GM23248 (cell line): ENCODE data around the gene GALNT18. TPM values are rescaled to one million over a fixed set of nuclear protein-coding genes. Genes with fewer than 3 reads are reported as not detected.
A peak's percentile ranks its signal among the peaks of the same experiment; 100 is the strongest.

Source experiments
- DNase-seq: peaks from one replicate; pipeline ENCODE4 v3.0.0-alpha.2; 2015
- H2AFZ ChIP-seq: fragments of 200-600 bp; sonication (generic); 2 replicates; pipeline ENCODE4 v1.6.1; 2016; ENCODE audit warnings: antibody characterized with exemption
- H3F3A ChIP-seq: fragments of 200-600 bp; sonication (generic); 2 replicates; pipeline ENCODE4 v1.6.1; 2016; ENCODE audit warnings: mild to moderate bottlenecking, antibody characterized with exemption, mixed run types; ENCODE audit not compliant: insufficient read depth
- H3K27ac ChIP-seq: fragments of 200-600 bp; sonication (generic); 2 replicates; pipeline ENCODE4 v1.5.1; 2016; ENCODE audit warnings: mild to moderate bottlenecking
- H3K27me3 ChIP-seq: fragments of 200-600 bp; sonication (generic); replicated peaks from 2 replicates; pipeline ENCODE4 v1.6.1; 2016; ENCODE audit warnings: mild to moderate bottlenecking; ENCODE audit not compliant: insufficient read depth
- H3K36me3 ChIP-seq: fragments of 200-600 bp; sonication (generic); 2 replicates; pipeline ENCODE4 v1.6.1; 2016; ENCODE audit warnings: low read depth, mild to moderate bottlenecking
- H3K4me1 ChIP-seq: fragments of 200-600 bp; sonication (generic); 2 replicates; pipeline ENCODE4 v1.6.1; 2016; ENCODE audit warnings: mild to moderate bottlenecking; ENCODE audit not compliant: insufficient read depth
- H3K4me2 ChIP-seq: fragments of 200-600 bp; sonication (generic); one replicate; pipeline ENCODE4 v1.6.1; 2016; ENCODE audit warnings: mild to moderate bottlenecking; ENCODE audit not compliant: unreplicated experiment
- H3K4me3 ChIP-seq: fragments of 200-600 bp; sonication (generic); 2 replicates; pipeline ENCODE4 v1.5.1; 2016; ENCODE audit warnings: mild to moderate bottlenecking
- H3K79me2 ChIP-seq: fragments of 200-600 bp; sonication (generic); 2 replicates; pipeline ENCODE4 v1.6.1; 2016; ENCODE audit warnings: mild to moderate bottlenecking; ENCODE audit not compliant: insufficient read depth
- H3K9ac ChIP-seq: fragments of 200-600 bp; sonication (generic); 2 replicates; pipeline ENCODE4 v1.6.1; 2016; ENCODE audit warnings: mild to moderate bottlenecking
- H3K9me2 ChIP-seq: fragments of 200-600 bp; sonication (generic); 2 replicates; pipeline ENCODE4 v1.6.1; 2016; ENCODE audit warnings: mixed run types, mild to moderate bottlenecking, moderate library complexity; ENCODE audit not compliant: insufficient read depth
- H3K9me3 ChIP-seq: fragments of 200-600 bp; sonication (generic); one replicate; pipeline ENCODE4 v1.6.1; 2017; ENCODE audit warnings: low read depth
- H4K20me1 ChIP-seq: fragments of 200-600 bp; sonication (generic); 2 replicates; pipeline ENCODE4 v1.6.0; 2016; ENCODE audit not compliant: insufficient read depth
- EZH2 ChIP-seq: fragments of 200-600 bp; sonication (generic); IDR thresholded peaks from 2 replicates; pipeline ENCODE4 v1.6.1; 2018; ENCODE audit warnings: antibody characterized with exemption, mild to moderate bottlenecking; ENCODE audit not compliant: insufficient read depth, poor library complexity, severe bottlenecking
- EZH2phosphoT487 ChIP-seq: fragments of 200-600 bp; sonication (generic); IDR thresholded peaks from 2 replicates; pipeline ENCODE4 v1.6.1; 2018; ENCODE audit warnings: antibody characterized with exemption, moderate library complexity, mild to moderate bottlenecking, low read depth; ENCODE audit not compliant: insufficient read depth
- WGBS, 2 experiments: methylation state at CpG; one replicate each; pipeline ENCODE4 v1.1.6; 2015 to 2017; ENCODE audit warnings: low lambda C conversion rate in 2 of 2, low coverage in 1 of 2; ENCODE audit errors: missing lambda C conversion rate in 2 of 2; 5-methylcytosine and 5-hydroxymethylcytosine counted together
- in situ Hi-C: fragments of 300-500 bp; cut with MboI; formaldehyde crosslinking; loops from 2 replicates; pipeline ENCODE4 v1.15.0; 2020
- polyA plus RNA-seq: library from polyadenylated mRNA; unstranded; fragments of >200 nt; fragmentation: Nextera tagmentation; extraction: Ambion mirVana; gene quantifications from 2 replicates; pipeline ENCODE4 v1.2.1, GENCODE V29; 2016
- total RNA-seq: library from RNA; depleted of rRNA; stranded (reverse); fragments of >200 nt; shearing (Covaris generic); gene quantifications from 2 replicates; pipeline ENCODE4 v1.2.3, GENCODE V29; 2014

The GALNT18 gene
- total and polyA plus RNA-seq, 2 experiments from 2014 or later, result 4.1 to 5.6 TPM

GRCh38 chr11:11588891-11589290, 32.9 kb downstream of the GALNT18 start:
- WGBS, 2 experiments, result 55 to 62% methylated on average over 1 of the region's 1 CpG
- H3K27me3 ChIP-seq, result no peaks in the 10 kb centered on the region
- no peaks in the 10 kb centered on the region for H3K9me2 ChIP-seq
- H3K9me3 ChIP-seq, result no peaks in the 10 kb centered on the region
- in situ Hi-C loops, result no loop called here
- H3K79me2 ChIP-seq, result no peaks in the 10 kb centered on the region
- no peak overlapping the region for H3K4me2 ChIP-seq
- no peak overlapping the region for H3K27ac ChIP-seq
- H3F3A ChIP-seq, result peaks cover 18% of the 10 kb centered on the region
- H2AFZ ChIP-seq, result no peak overlapping the region
- TF ChIP-seq EZH2phosphoT487 (no peak), EZH2 (no peak)
- no peak overlapping the region for H3K4me3 ChIP-seq
- no peak overlapping the region for H3K9ac ChIP-seq
- no peaks in the 10 kb centered on the region for H4K20me1 ChIP-seq
- peak; percentile 25 for DNase-seq
- peaks cover 23% of the 10 kb centered on the region for H3K4me1 ChIP-seq
- H3K36me3 ChIP-seq, result no peaks in the 10 kb centered on the region

GRCh38 chr11:11588243-11588642, 33.6 kb downstream of the GALNT18 start:
- WGBS, 2 experiments, result 70 to 75% methylated on average over 2 of the region's 2 CpGs
- Histone ChIP-seq H3K27ac (no peak overlapping the region), H4K20me1 (no peaks in the 10 kb centered on the region), H3F3A (peaks cover 23% of the 10 kb centered on the region), H3K9me3 (no peaks in the 10 kb centered on the region), H3K27me3 (no peaks in the 10 kb centered on the region), H3K9me2 (no peaks in the 10 kb centered on the region), H2AFZ (no peak overlapping the region), H3K79me2 (no peaks in the 10 kb centered on the region), H3K9ac (no peak overlapping the region), H3K36me3 (no peaks in the 10 kb centered on the region), H3K4me1 (peaks cover 26% of the 10 kb centered on the region), H3K4me3 (no peak overlapping the region), H3K4me2 (no peak overlapping the region)
- DNase-seq, result no peak
- TF ChIP-seq EZH2, result no peak
- no peak for TF ChIP-seq EZH2phosphoT487
- in situ Hi-C loops, result no loop called here

GRCh38 chr11:11587122-11587521, 34.7 kb downstream of the GALNT18 start:
- H3K79me2 ChIP-seq, result no peaks in the 10 kb centered on the region
- no peak overlapping the region for H3K4me2 ChIP-seq
- no peak for TF ChIP-seq EZH2
- TF ChIP-seq EZH2phosphoT487, result no peak
- H3K9me3 ChIP-seq, result no peaks in the 10 kb centered on the region
- H2AFZ ChIP-seq, result no peak overlapping the region
- no peak overlapping the region for H3K9ac ChIP-seq
- no peaks in the 10 kb centered on the region for H3K9me2 ChIP-seq
- peaks cover 26% of the 10 kb centered on the region for H3K4me1 ChIP-seq
- H3K36me3 ChIP-seq, result no peaks in the 10 kb centered on the region
- no peaks in the 10 kb centered on the region for H4K20me1 ChIP-seq
- WGBS, 2 experiments, result 74 to 83% methylated on average over 4 of the region's 4 CpGs
- no peak for DNase-seq
- peaks cover 23% of the 10 kb centered on the region for H3F3A ChIP-seq
- no peaks in the 10 kb centered on the region for H3K27me3 ChIP-seq
- no peak overlapping the region for H3K27ac ChIP-seq
- in situ Hi-C loops, result no loop called here
- no peak overlapping the region for H3K4me3 ChIP-seq

GRCh38 chr11:11586465-11586864, 35.3 kb downstream of the GALNT18 start:
- 75 to 76% methylated on average over 7 of the region's 7 CpGs for WGBS, 2 experiments
- no peak for TF ChIP-seq EZH2phosphoT487
- TF ChIP-seq EZH2, result no peak
- no peaks in the 10 kb centered on the region for H3K79me2 ChIP-seq
- DNase-seq, result no peak
- no peak overlapping the region for H3K4me3 ChIP-seq
- in situ Hi-C loops, result no loop called here
- H3K27ac ChIP-seq, result no peak overlapping the region
- peaks cover 26% of the 10 kb centered on the region for H3K4me1 ChIP-seq
- H3K9ac ChIP-seq, result no peak overlapping the region
- H3K4me2 ChIP-seq, result no peak overlapping the region
- H3K27me3 ChIP-seq, result no peaks in the 10 kb centered on the region
- H4K20me1 ChIP-seq, result no peaks in the 10 kb centered on the region
- peaks cover 23% of the 10 kb centered on the region for H3F3A ChIP-seq
- no peaks in the 10 kb centered on the region for H3K36me3 ChIP-seq
- H3K9me2 ChIP-seq, result no peaks in the 10 kb centered on the region
- H3K9me3 ChIP-seq, result no peaks in the 10 kb centered on the region
- H2AFZ ChIP-seq, result no peak overlapping the region

- H3K4me3 ChIP-seq, result peak overlapping the region; percentile 44
- 77 to 89% methylated on average over 1 of the region's 1 CpG for WGBS, 2 experiments
- TF ChIP-seq EZH2phosphoT487 (no peak), EZH2 (no peak)
Observed at GRCh38 chr11:11584937-11585336, 36.9 kb downstream of the GALNT18 start.

More at GRCh38 chr11:11584937-11585336, 36.9 kb downstream of the GALNT18 start:
- H3K79me2 ChIP-seq, result no peaks in the 10 kb centered on the region
- H3K27me3 ChIP-seq, result no peaks in the 10 kb centered on the region
- H3K27ac ChIP-seq, result peak overlapping the region; percentile 61
- in situ Hi-C loops, result no loop called here
- no peaks in the 10 kb centered on the region for H3K36me3 ChIP-seq
- H2AFZ ChIP-seq, result no peak overlapping the region
- H3K9ac ChIP-seq, result peak overlapping the region; percentile 49
- H3K4me1 ChIP-seq, result peaks cover 26% of the 10 kb centered on the region
- DNase-seq, result peak; percentile 58
- no peaks in the 10 kb centered on the region for H3K9me3 ChIP-seq
- no peaks in the 10 kb centered on the region for H4K20me1 ChIP-seq
- H3F3A ChIP-seq, result peaks cover 23% of the 10 kb centered on the region
- H3K9me2 ChIP-seq, result no peaks in the 10 kb centered on the region
- peak overlapping the region; percentile 72 for H3K4me2 ChIP-seq
